Activated CD4-positive, alpha-beta T cell treated with anti-CD3 and anti-CD28 coated beads, Interleukin-2, amount 50 U/mL, for 1 hour (primary cell): Measurements from ENCODE around the gene AP3S1.

Source experiments
- DNase-seq: peaks from one replicate; pipeline ENCODE4 v3.0.0-alpha.2; 2020

Gene AP3S1

GRCh38 chr5:115941051-115941675, 99.4 kb downstream of the AP3S1 start:
- no peak for DNase-seq

DNA sequence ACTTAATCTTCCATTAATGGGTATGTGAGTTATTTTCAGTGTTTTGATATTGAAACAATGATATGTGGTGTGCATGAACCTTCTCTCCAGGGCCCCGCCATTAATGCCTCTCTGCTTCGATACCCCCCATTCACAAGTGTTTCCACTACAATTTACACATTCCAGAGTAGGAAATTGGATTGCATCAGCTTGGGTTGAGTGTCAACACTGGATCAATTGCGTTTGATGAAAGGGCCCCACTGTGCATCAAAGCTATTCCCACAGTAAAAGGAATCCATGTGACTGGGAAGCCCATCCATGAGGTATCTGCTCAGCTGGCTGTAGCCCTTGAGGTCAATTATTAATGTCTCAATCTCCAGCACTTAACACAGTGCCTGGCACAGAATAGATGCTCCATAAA, 102.8 kb downstream of the AP3S1 start:
- no peak for DNase-seq

DNA sequence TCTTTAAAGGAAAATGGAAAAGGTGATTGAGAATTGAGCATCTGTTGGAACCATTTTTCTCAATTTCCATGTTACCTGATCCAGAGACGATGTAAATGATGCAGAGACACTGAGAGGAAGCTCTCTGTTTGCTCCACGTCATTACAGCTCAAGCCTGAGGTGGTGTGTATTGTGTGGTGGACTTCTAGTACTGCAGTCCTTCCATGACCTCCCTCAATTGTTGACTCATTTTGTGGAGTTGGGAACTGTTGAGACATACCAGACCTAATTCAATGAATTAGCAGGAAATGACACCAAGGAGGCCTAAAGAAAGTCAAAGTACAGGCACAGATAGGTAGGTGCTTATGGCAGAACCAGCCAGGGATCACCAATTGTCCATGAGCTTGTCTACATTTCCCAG, 104.9 kb downstream of the AP3S1 start:
- DNase-seq, result no peak

DNA sequence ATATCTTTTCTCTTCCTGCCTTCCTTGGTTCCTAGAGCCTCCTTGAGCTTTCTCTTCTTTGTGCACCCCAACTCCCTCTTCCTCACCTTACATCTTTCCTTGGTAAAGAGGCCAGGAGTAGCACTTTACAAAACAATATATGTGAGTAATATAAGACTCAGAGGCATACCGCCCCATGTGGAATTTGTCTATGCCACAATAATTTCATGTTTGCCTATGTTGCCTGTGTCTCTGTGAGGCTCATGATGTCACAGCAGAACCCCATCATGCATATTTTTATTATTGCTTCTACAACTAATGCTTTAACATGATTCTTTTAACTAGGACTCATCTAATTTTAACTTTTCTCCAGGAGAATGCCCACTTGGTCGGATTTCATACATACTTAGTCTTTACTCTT, 105.5 kb downstream of the AP3S1 start:
- no peak for DNase-seq

GRCh38 chr5:115948091-115948534, 106.4 kb downstream of the AP3S1 start:
- DNase-seq, result no peak

DNA sequence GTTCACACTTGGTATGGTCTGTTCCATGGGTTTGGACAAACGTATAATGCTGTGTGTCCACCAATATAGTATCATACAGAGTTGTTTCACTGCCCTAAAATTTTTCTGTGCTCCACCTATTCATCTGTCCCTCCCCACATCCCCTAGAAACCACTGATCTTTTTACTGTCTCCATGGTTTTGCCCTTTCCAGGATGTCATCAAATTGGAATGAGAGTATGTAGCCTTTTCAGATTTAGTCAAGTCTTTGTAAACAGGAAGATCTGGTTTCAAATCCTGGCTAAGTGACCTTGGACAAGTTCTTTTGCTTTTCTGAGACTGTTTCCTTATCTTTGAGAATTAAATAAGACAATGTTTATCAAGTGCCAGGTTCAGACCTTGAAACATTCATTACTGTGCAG, 107.4 kb downstream of the AP3S1 start:
- no peak for DNase-seq

DNA sequence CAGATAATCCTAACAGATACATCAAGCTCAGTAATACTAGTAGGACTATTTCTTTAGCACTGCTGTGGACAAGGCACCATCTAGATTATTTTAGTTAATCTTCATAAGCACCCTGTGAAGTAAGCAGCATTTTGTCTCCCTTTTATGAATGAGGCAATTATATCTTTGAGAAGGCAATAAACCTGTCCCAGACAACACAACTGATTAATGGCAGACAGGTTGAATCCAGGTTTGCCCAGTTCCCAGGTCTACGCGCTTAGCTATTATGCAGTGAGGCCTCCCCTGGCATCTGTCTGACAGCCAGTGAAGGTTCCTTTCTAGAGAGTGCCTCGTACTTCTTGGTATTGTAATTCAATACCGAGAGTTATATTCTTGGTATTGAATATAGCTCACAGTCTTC, 110.9 kb downstream of the AP3S1 start:
- DNase-seq, result no peak

GRCh38 chr5:115954144-115954543, 112.4 kb downstream of the AP3S1 start:
- no peak for DNase-seq

DNA sequence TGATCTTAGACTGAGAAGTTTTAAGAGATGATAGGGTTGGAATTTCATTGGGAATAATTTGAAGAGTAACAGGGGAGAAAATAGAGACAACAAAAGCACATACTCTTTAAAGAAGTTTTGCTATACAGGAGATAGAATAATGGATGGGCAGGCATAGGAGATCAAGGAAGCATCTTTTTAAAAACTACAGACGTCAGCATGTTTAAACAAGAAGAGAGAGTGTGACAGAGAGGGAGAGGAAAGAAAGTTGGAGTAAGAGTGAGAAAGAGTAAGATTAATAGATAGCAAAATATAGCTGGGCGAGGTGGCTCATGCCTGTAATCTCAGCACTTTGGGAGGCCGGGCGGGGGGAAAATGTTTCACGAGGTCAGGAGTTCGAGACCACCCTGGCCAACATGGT, 115.2 kb downstream of the AP3S1 start:
- DNase-seq, result no peak

GRCh38 chr5:115961381-115962238, 119.9 kb downstream of the AP3S1 start:
- DNase-seq, result no peak

GRCh38 chr5:115962239-115962564, 120.5 kb downstream of the AP3S1 start, which contains the start of gene LVRN:
Gene LVRN, plus strand, starts transcription at chr5:115962475. Its CDS starts 143 bp downstream, at chr5:115962618.
- no peak for DNase-seq

- no peak for DNase-seq
Observed at GRCh38 chr5:115962565-115963402, 121.0 kb downstream of the AP3S1 start.

DNA sequence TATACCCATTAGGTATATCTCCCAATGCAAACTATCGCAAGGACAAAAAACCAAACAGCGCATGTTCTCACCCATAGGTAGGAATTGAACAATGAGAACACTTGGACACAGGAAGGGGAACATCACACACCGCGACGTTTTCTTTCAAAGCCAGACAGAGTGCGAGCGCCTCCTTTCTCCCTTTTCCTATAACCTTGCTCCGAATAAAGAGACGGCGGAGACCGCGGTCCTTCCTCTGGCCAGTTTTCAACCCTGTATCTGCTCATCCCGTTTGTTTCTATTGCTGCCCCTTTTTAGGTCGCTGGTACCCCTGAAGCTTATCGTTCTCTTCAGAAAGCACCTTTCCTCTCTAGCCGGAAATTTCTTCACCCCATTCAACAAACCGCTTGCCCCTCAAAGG, 121.8 kb downstream of the AP3S1 start:
- DNase-seq, result no peak
